ENCODE measurements around the gene GGCT. TPM values are rescaled to one million over a fixed set of nuclear protein-coding genes. Genes with fewer than 3 reads are reported as not detected.
A peak's percentile ranks its signal among the peaks of the same experiment; 100 is the strongest.

The GGCT gene
- total RNA-seq, 1 donor from 2014 or later = 160 TPM

- DNase-seq (ENCODE audit: low spot score) = no peak
- H3K9me3 Mint-ChIP-seq = no peaks in the 10 kb centered on the region
- no peaks in the 10 kb centered on the region for H3K36me3 ChIP-seq
- H3K36me3 Mint-ChIP-seq = no peaks in the 10 kb centered on the region
- H3K27ac Mint-ChIP-seq = peak overlapping the region; percentile 37
- H3K4me1 ChIP-seq = peaks cover 7% of the 10 kb centered on the region
- no peaks in the 10 kb centered on the region for H4K20me1 ChIP-seq (ENCODE audit: low read depth)
- no peak overlapping the region for H2AFZ ChIP-seq (replicated peaks)
- H3K4me1 Mint-ChIP-seq = peaks cover 17% of the 10 kb centered on the region
- TF ChIP-seq CTCF (IDR thresholded peaks at IDR 0.05) (no peak), EZH2phosphoT487 (IDR thresholded peaks at IDR 0.05) (no peak), EZH2 (IDR thresholded peaks at IDR 0.05) (no peak)
- H3F3A ChIP-seq (ENCODE audit: low read depth) = peaks cover 4% of the 10 kb centered on the region
- H3K27me3 ChIP-seq = no peaks in the 10 kb centered on the region
- no peak overlapping the region for H3K4me3 ChIP-seq
- H3K9me3 ChIP-seq (ENCODE audit: low read depth) = no peaks in the 10 kb centered on the region
- no peak overlapping the region for H3K27ac ChIP-seq
- H3K4me3 Mint-ChIP-seq = no peak overlapping the region
- no peak overlapping the region for H3K4me2 ChIP-seq
- no peak overlapping the region for H3K9ac ChIP-seq
- H3K27me3 Mint-ChIP-seq (ENCODE audit: insufficient read depth, low read depth) = no peaks in the 10 kb centered on the region
- no peaks in the 10 kb centered on the region for H3K79me2 ChIP-seq (ENCODE audit: low read depth)
Measured at GRCh38 chr7:30464231-30464671, 40.4 kb downstream of the GGCT start.

GRCh38 chr7:30463405-30464145 lies 41.1 kb downstream of the GGCT start:
- H3F3A ChIP-seq (ENCODE audit: low read depth) = no peaks in the 10 kb centered on the region
- peaks cover under 1% of the 10 kb centered on the region for H3K4me1 ChIP-seq
- Mint-ChIP-seq H3K36me3 (no peaks in the 10 kb centered on the region), H3K27me3 (ENCODE audit: insufficient read depth, low read depth) (no peaks in the 10 kb centered on the region), H3K9me3 (no peaks in the 10 kb centered on the region), H3K4me3 (no peak overlapping the region), H3K4me1 (peaks cover 10% of the 10 kb centered on the region), H3K27ac (no peak overlapping the region)
- H2AFZ ChIP-seq (replicated peaks) = no peak overlapping the region
- H3K4me2 ChIP-seq = no peak overlapping the region
- no peaks in the 10 kb centered on the region for H3K27me3 ChIP-seq
- TF ChIP-seq EZH2 (IDR thresholded peaks at IDR 0.05) = no peak
- TF ChIP-seq CTCF (IDR thresholded peaks at IDR 0.05) = no peak
- no peak for TF ChIP-seq EZH2phosphoT487 (IDR thresholded peaks at IDR 0.05)
- no peaks in the 10 kb centered on the region for H3K79me2 ChIP-seq (ENCODE audit: low read depth)
- no peaks in the 10 kb centered on the region for H3K9me3 ChIP-seq (ENCODE audit: low read depth)
- H3K4me3 ChIP-seq = no peak overlapping the region
- no peaks in the 10 kb centered on the region for H4K20me1 ChIP-seq (ENCODE audit: low read depth)
- no peak for DNase-seq (ENCODE audit: low spot score)
- no peak overlapping the region for H3K27ac ChIP-seq
- H3K36me3 ChIP-seq = no peaks in the 10 kb centered on the region
- H3K9ac ChIP-seq = no peak overlapping the region

- no peaks in the 10 kb centered on the region for H3K36me3 Mint-ChIP-seq
- no peak overlapping the region for H3K4me2 ChIP-seq
- no peaks in the 10 kb centered on the region for H3K9me3 Mint-ChIP-seq
- H3K9me3 ChIP-seq (ENCODE audit: low read depth) = no peaks in the 10 kb centered on the region
- no peak overlapping the region for H3K9ac ChIP-seq
- TF ChIP-seq EZH2 (IDR thresholded peaks at IDR 0.05) = no peak
- TF ChIP-seq CTCF (IDR thresholded peaks at IDR 0.05) = no peak
- TF ChIP-seq EZH2phosphoT487 (IDR thresholded peaks at IDR 0.05) = no peak
- no peak overlapping the region for H2AFZ ChIP-seq (replicated peaks)
- H3K4me3 Mint-ChIP-seq = no peak overlapping the region
- no peaks in the 10 kb centered on the region for H3F3A ChIP-seq (ENCODE audit: low read depth)
- no peaks in the 10 kb centered on the region for H3K4me1 ChIP-seq
- no peak overlapping the region for H3K27ac ChIP-seq
- H3K27me3 Mint-ChIP-seq (ENCODE audit: insufficient read depth, low read depth) = no peaks in the 10 kb centered on the region
- H3K36me3 ChIP-seq = no peaks in the 10 kb centered on the region
- H3K4me1 Mint-ChIP-seq = peaks cover 9% of the 10 kb centered on the region
- H3K27ac Mint-ChIP-seq = no peak overlapping the region
- no peaks in the 10 kb centered on the region for H3K79me2 ChIP-seq (ENCODE audit: low read depth)
- no peaks in the 10 kb centered on the region for H3K27me3 ChIP-seq
- DNase-seq (ENCODE audit: low spot score) = no peak
- H4K20me1 ChIP-seq (ENCODE audit: low read depth) = no peaks in the 10 kb centered on the region
- H3K4me3 ChIP-seq = no peak overlapping the region
Measured at GRCh38 chr7:30462179-30462578, 42.5 kb downstream of the GGCT start.

Data from neural progenitor cell (in vitro differentiated cells).